ENCODE measurements around the gene BARHL2.
A peak's percentile ranks its signal among the peaks of the same experiment; 100 is the strongest.

BARHL2 gene

GRCh38 chr1:90709535-90709934 is 7.6 kb downstream of the BARHL2 start:
- no peak overlapping the region for H3K4me3 ChIP-seq (ENCODE audit: low read length)
- TF ChIP-seq, protein P1, sequence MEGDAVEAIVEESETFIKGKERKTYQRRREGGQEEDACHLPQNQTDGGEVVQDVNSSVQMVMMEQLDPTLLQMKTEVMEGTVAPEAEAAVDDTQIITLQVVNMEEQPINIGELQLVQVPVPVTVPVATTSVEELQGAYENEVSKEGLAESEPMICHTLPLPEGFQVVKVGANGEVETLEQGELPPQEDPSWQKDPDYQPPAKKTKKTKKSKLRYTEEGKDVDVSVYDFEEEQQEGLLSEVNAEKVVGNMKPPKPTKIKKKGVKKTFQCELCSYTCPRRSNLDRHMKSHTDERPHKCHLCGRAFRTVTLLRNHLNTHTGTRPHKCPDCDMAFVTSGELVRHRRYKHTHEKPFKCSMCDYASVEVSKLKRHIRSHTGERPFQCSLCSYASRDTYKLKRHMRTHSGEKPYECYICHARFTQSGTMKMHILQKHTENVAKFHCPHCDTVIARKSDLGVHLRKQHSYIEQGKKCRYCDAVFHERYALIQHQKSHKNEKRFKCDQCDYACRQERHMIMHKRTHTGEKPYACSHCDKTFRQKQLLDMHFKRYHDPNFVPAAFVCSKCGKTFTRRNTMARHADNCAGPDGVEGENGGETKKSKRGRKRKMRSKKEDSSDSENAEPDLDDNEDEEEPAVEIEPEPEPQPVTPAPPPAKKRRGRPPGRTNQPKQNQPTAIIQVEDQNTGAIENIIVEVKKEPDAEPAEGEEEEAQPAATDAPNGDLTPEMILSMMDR (IDR thresholded peaks at IDR 0.05; ENCODE audit: insufficient read depth, low read depth, low read length, missing control alignments): no peak
- DNase-seq (ENCODE audit: low read depth): no peak

GRCh38 chr1:90708826-90709225 is 8.3 kb downstream of the BARHL2 start:
- DNase-seq (ENCODE audit: low read depth): no peak
- TF ChIP-seq, protein P1 (IDR thresholded peaks at IDR 0.05; ENCODE audit: insufficient read depth, low read depth, low read length, missing control alignments): no peak
- H3K4me3 ChIP-seq (ENCODE audit: low read length): no peak overlapping the region

- H3K4me3 ChIP-seq (ENCODE audit: low read length): no peak overlapping the region
- TF ChIP-seq, protein P1 (IDR thresholded peaks at IDR 0.05; ENCODE audit: insufficient read depth, low read depth, low read length, missing control alignments): no peak
- DNase-seq (ENCODE audit: low read depth): no peak
Measured at GRCh38 chr1:90708236-90708786, 8.8 kb downstream of the BARHL2 start.

GRCh38 chr1:90707363-90707710 is 9.8 kb downstream of the BARHL2 start:
- TF ChIP-seq, protein P1 (IDR thresholded peaks at IDR 0.05; ENCODE audit: insufficient read depth, low read depth, low read length, missing control alignments): no peak
- no peak overlapping the region for H3K4me3 ChIP-seq (ENCODE audit: low read length)
- DNase-seq (ENCODE audit: low read depth): peak; percentile 69

- TF ChIP-seq, protein P1 (IDR thresholded peaks at IDR 0.05; ENCODE audit: insufficient read depth, low read depth, low read length, missing control alignments): no peak
- H3K4me3 ChIP-seq (ENCODE audit: low read length): no peak overlapping the region
- DNase-seq (ENCODE audit: low read depth): peak; percentile 22
Measured at GRCh38 chr1:90706437-90707362, 10.4 kb downstream of the BARHL2 start.

GRCh38 chr1:90705956-90706355 is 11.1 kb downstream of the BARHL2 start:
- no peak for DNase-seq (ENCODE audit: low read depth)
- no peak overlapping the region for H3K4me3 ChIP-seq (ENCODE audit: low read length)
- TF ChIP-seq, protein P1 (IDR thresholded peaks at IDR 0.05; ENCODE audit: insufficient read depth, low read depth, low read length, missing control alignments): no peak
